Superior temporal gyrus (tissue), 1 donor: ENCODE results near the gene UHMK1.
"Not testable (repeated sequence)": the region's sequence is repeated elsewhere in the genome, so short reads cannot be mapped to it uniquely, and the experiment has no call there.

Experiments
- DNase-seq: peaks from one replicate; pipeline ENCODE4 v3.0.0-alpha.2; 2016; ENCODE audit errors: extremely low spot score

UHMK1 gene

GRCh38 chr1:162566870-162567269, 69.3 kb downstream of the UHMK1 start:
- no peak for DNase-seq

- DNase-seq, result no peak
Observed at GRCh38 chr1:162568802-162569201, 71.2 kb downstream of the UHMK1 start.

- DNase-seq, result no peak
Observed at GRCh38 chr1:162570718-162571117, 73.1 kb downstream of the UHMK1 start.

- DNase-seq, result not testable (repeated sequence)
Observed at GRCh38 chr1:162571121-162571520, 73.5 kb downstream of the UHMK1 start.

GRCh38 chr1:162571696-162572095, 74.1 kb downstream of the UHMK1 start:
- no peak for DNase-seq

GRCh38 chr1:162573136-162573535, 75.5 kb downstream of the UHMK1 start:
- no peak for DNase-seq

- DNase-seq, result no peak
Observed at GRCh38 chr1:162578071-162578700, 80.6 kb downstream of the UHMK1 start.

- DNase-seq, result no peak
Observed at GRCh38 chr1:162578936-162579335, 81.3 kb downstream of the UHMK1 start.
